22Rv1 (cell line): Measurements from ENCODE around the gene FABP7.

Experiments
- ZFX ChIP-seq: fragments of 450-650 bp; IDR thresholded peaks from 2 replicates; pipeline ENCODE4 v1.6.1; 2017; ENCODE audit warnings: antibody characterized with exemption, borderline replicate concordance
- TF ChIP-seq, protein P1 (sequence below): fragments of 450-650 bp; IDR thresholded peaks from 2 replicates; pipeline ENCODE4 v1.5.1; 2017; ENCODE audit warnings: mild to moderate bottlenecking

DNA sequence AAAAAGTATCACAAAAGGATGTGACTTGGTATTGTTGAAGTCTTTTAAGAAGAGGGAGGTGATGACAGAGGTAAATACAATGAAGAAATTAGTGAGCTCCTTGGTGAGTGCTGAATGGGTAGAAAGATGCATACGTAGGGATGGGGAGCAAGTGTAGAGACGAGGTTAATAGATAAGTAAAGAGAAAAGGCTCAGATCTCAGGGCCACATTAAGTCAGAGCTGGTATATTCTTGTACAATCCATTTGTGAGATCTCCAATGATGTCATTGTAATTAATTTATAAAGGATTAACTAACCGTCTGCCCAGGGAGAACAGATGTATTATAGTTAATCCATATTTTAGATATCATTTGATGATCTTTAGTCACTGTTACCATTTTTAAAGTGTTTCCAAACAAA lies 52.9 kb downstream of the FABP7 start:
- TF ChIP-seq, protein P1, sequence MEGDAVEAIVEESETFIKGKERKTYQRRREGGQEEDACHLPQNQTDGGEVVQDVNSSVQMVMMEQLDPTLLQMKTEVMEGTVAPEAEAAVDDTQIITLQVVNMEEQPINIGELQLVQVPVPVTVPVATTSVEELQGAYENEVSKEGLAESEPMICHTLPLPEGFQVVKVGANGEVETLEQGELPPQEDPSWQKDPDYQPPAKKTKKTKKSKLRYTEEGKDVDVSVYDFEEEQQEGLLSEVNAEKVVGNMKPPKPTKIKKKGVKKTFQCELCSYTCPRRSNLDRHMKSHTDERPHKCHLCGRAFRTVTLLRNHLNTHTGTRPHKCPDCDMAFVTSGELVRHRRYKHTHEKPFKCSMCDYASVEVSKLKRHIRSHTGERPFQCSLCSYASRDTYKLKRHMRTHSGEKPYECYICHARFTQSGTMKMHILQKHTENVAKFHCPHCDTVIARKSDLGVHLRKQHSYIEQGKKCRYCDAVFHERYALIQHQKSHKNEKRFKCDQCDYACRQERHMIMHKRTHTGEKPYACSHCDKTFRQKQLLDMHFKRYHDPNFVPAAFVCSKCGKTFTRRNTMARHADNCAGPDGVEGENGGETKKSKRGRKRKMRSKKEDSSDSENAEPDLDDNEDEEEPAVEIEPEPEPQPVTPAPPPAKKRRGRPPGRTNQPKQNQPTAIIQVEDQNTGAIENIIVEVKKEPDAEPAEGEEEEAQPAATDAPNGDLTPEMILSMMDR, result no peak
- no peak for TF ChIP-seq ZFX
